PC-9 (cell line): ENCODE data around the gene RNF223. TPM values are rescaled to one million over a fixed set of nuclear protein-coding genes. Genes with fewer than 3 reads are reported as not detected.

Experiments
- BruUV-seq: library from RNA; stranded (reverse); fragments of 400-500 nt; replicated peaks from 2 replicates; lab custom pipeline; 2021; lab: Mats Ljungman, UMichigan
- CTCF ChIA-PET: fragments of 300-600 bp; sonication (Branson Sonifier 250); formaldehyde crosslinking; loops from one replicate; lab custom pipeline; 2022; ENCODE audit warnings: antibody characterized with exemption; lab: Charles Lee
- POLR2A ChIA-PET: fragments of 300-600 bp; sonication (Branson Sonifier 250); formaldehyde crosslinking; loops from one replicate; lab custom pipeline; 2022; ENCODE audit warnings: antibody characterized with exemption; ENCODE audit not compliant: unreplicated experiment; lab: Charles Lee
- DNase-seq, 2 experiments: peaks; one replicate each; pipeline versions ENCODE4 v3.0.0 to v3.0.0-alpha.2; 2015 to 2022; ENCODE audit warnings: mixed read lengths in 1 of 2
- H2AFZ ChIP-seq: fragments of 200-600 bp; sonication (generic); 2 replicates; pipeline ENCODE4 v1.8.1; 2017; ENCODE audit warnings: antibody characterized with exemption
- H3F3A ChIP-seq: fragments of 200-600 bp; sonication (generic); 2 replicates; pipeline ENCODE4 v1.8.1; 2017; ENCODE audit warnings: antibody characterized with exemption, mild to moderate bottlenecking, low read depth; ENCODE audit not compliant: insufficient read depth
- H3K27ac ChIP-seq: fragments of 200-600 bp; sonication (generic); 2 replicates; pipeline ENCODE4 v1.6.1; 2016; ENCODE audit warnings: mixed run types
- H3K27me3 ChIP-seq: fragments of 200-600 bp; sonication (generic); 2 replicates; pipeline ENCODE4 v1.6.1; 2016; ENCODE audit warnings: low read depth, mixed run types; ENCODE audit not compliant: insufficient read depth
- H3K36me3 ChIP-seq: fragments of 200-600 bp; sonication (generic); 2 replicates; pipeline ENCODE4 v1.6.1; 2016; ENCODE audit warnings: low read depth, mixed run types
- H3K4me1 ChIP-seq: fragments of 200-600 bp; sonication (generic); replicated peaks from 2 replicates; pipeline ENCODE4 v1.6.1; 2016; ENCODE audit warnings: mixed run types; ENCODE audit not compliant: insufficient read depth
- H3K4me2 ChIP-seq: fragments of 200-600 bp; sonication (generic); 2 replicates; pipeline ENCODE4 v1.6.1; 2017; ENCODE audit warnings: mixed run types
- H3K4me3 ChIP-seq: fragments of 200-600 bp; sonication (generic); 2 replicates; pipeline ENCODE4 v1.6.1; 2016; ENCODE audit warnings: mixed run types
- H3K79me2 ChIP-seq: fragments of 200-600 bp; sonication (generic); 2 replicates; pipeline ENCODE4 v1.6.1; 2017; ENCODE audit warnings: low read depth, mixed run types
- H3K9me2 ChIP-seq: fragments of 200-600 bp; sonication (generic); 2 replicates; pipeline ENCODE4 v1.8.1; 2017; ENCODE audit warnings: mild to moderate bottlenecking; ENCODE audit not compliant: insufficient read depth
- H3K9me3 ChIP-seq: fragments of 200-600 bp; sonication (generic); 2 replicates; pipeline ENCODE4 v1.8.1; 2016; ENCODE audit warnings: low read depth; ENCODE audit not compliant: insufficient read depth
- H4K20me1 ChIP-seq: fragments of 200-600 bp; sonication (generic); 2 replicates; pipeline ENCODE4 v1.8.1; 2017; ENCODE audit not compliant: insufficient read depth
- EZH2 ChIP-seq: fragments of 200-600 bp; sonication (generic); IDR thresholded peaks from 2 replicates; pipeline ENCODE4 v1.8.0; 2017; ENCODE audit warnings: antibody characterized with exemption, low read depth
- intact Hi-C: fragments of 100-400 bp; cut with micrococcal nuclease; formaldehyde crosslinking; loops from one replicate; pipeline ENCODE4 v1.10.0; 2022; ENCODE audit not compliant: unreplicated experiment
- total RNA-seq: library from RNA; stranded (reverse); gene quantifications from 2 replicates; pipeline ENCODE4 v1.2.3, GENCODE V29; 2021
- TF ChIP-seq, protein P1 (sequence below): fragments of 200-600 bp; sonication (generic); conservative IDR thresholded peaks from 2 replicates; pipeline ENCODE4 v1.6.1; 2017; ENCODE audit warnings: mixed run types, antibody characterized with exemption, mild to moderate bottlenecking, moderate library complexity

Gene RNF223
- total RNA-seq, 1 experiment from 2014 or later, result 3.6 TPM

- Histone ChIP-seq H3K36me3 (no peaks in the 10 kb centered on the region), H3K4me1 (peaks cover 13% of the 10 kb centered on the region), H3K79me2 (peaks cover 1% of the 10 kb centered on the region), H3K9me2 (no peaks in the 10 kb centered on the region), H3K27ac (no peak overlapping the region), H4K20me1 (no peaks in the 10 kb centered on the region), H3K4me3 (no peak overlapping the region), H2AFZ (no peak overlapping the region), H3K9me3 (no peaks in the 10 kb centered on the region), H3F3A (peaks cover 20% of the 10 kb centered on the region; the same call in 1 of the 2 replicates), H3K27me3 (no peaks in the 10 kb centered on the region), H3K4me2 (no peak overlapping the region)
- no TSS peak for BruUV-seq
- ChIA-PET POLR2A (no interaction called here), CTCF (interaction anchor here (1.0 kb wide), 1 partner anchor 86 kb away, joined by 3 read pairs; the partner anchor contains the start of gene TNFRSF18)
- no peak for TF ChIP-seq EZH2
- TF ChIP-seq, protein P1, sequence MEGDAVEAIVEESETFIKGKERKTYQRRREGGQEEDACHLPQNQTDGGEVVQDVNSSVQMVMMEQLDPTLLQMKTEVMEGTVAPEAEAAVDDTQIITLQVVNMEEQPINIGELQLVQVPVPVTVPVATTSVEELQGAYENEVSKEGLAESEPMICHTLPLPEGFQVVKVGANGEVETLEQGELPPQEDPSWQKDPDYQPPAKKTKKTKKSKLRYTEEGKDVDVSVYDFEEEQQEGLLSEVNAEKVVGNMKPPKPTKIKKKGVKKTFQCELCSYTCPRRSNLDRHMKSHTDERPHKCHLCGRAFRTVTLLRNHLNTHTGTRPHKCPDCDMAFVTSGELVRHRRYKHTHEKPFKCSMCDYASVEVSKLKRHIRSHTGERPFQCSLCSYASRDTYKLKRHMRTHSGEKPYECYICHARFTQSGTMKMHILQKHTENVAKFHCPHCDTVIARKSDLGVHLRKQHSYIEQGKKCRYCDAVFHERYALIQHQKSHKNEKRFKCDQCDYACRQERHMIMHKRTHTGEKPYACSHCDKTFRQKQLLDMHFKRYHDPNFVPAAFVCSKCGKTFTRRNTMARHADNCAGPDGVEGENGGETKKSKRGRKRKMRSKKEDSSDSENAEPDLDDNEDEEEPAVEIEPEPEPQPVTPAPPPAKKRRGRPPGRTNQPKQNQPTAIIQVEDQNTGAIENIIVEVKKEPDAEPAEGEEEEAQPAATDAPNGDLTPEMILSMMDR, result no peak
- intact Hi-C loops, result no loop called here
- no peak for DNase-seq
Observed at GRCh38 chr1:1120096-1120495, 46.0 kb upstream of the RNF223 start.

- Histone ChIP-seq H3K36me3 (no peaks in the 10 kb centered on the region), H3K27me3 (no peaks in the 10 kb centered on the region), H3K4me3 (no peak overlapping the region), H3F3A (peaks cover 13% of the 10 kb centered on the region; the same call in 1 of the 2 replicates), H3K79me2 (peaks cover 9% of the 10 kb centered on the region), H3K4me2 (no peak overlapping the region), H3K9me2 (no peaks in the 10 kb centered on the region), H4K20me1 (no peaks in the 10 kb centered on the region), H3K4me1 (peaks cover 11% of the 10 kb centered on the region), H3K27ac (no peak overlapping the region), H2AFZ (no peak overlapping the region), H3K9me3 (no peaks in the 10 kb centered on the region)
- ChIA-PET POLR2A (no interaction called here), CTCF (no interaction called here)
- intact Hi-C loops, result no loop called here
- no TSS peak for BruUV-seq
- no peak for TF ChIP-seq EZH2
- TF ChIP-seq, protein P1, result no peak
- DNase-seq, result no peak
Observed at GRCh38 chr1:1119272-1119890, 45.3 kb upstream of the RNF223 start.

- DNase-seq, result no peak
- Histone ChIP-seq H2AFZ (no peak overlapping the region), H3K79me2 (peaks cover 14% of the 10 kb centered on the region), H3K27me3 (no peaks in the 10 kb centered on the region), H3K36me3 (no peaks in the 10 kb centered on the region), H3K4me3 (no peak overlapping the region), H3K4me1 (peaks cover 7% of the 10 kb centered on the region), H3K27ac (no peak overlapping the region), H3F3A (peaks cover 11% of the 10 kb centered on the region; the same call in 1 of the 2 replicates), H3K9me3 (no peaks in the 10 kb centered on the region), H4K20me1 (no peaks in the 10 kb centered on the region), H3K9me2 (no peaks in the 10 kb centered on the region), H3K4me2 (no peak overlapping the region)
- POLR2A ChIA-PET, result no interaction called here
- CTCF ChIA-PET, result no interaction called here
- intact Hi-C loops, result no loop called here
- no TSS peak for BruUV-seq
- TF ChIP-seq, protein P1, result no peak
- TF ChIP-seq EZH2, result no peak
Observed at GRCh38 chr1:1118876-1119220, 44.7 kb upstream of the RNF223 start.
